GM21447 (cell line): ENCODE data around the gene SH3BGRL2.

ENCODE experiments used
- ATAC-seq: cut with Tn5 transposase; IDR thresholded peaks from one replicate; pipeline ENCODE4 v1.9.1; 2021; ENCODE audit not compliant: unreplicated experiment

SH3BGRL2 gene

GRCh38 chr6:79694623-79695343, 63.7 kb downstream of the SH3BGRL2 start:
- ATAC-seq, result no peak

- ATAC-seq, result no peak
Measured at GRCh38 chr6:79697430-79697829, 66.3 kb downstream of the SH3BGRL2 start.

GRCh38 chr6:79699606-79700005, 68.5 kb downstream of the SH3BGRL2 start:
- ATAC-seq, result no peak

GRCh38 chr6:79702691-79703090, 71.6 kb downstream of the SH3BGRL2 start:
- ATAC-seq, result no peak

GRCh38 chr6:79704200-79704599, 73.1 kb downstream of the SH3BGRL2 start:
- ATAC-seq, result no peak

- no peak for ATAC-seq
Measured at GRCh38 chr6:79705456-79705995, 74.4 kb downstream of the SH3BGRL2 start.

- ATAC-seq, result no peak
Measured at GRCh38 chr6:79706527-79706926, 75.4 kb downstream of the SH3BGRL2 start.

GRCh38 chr6:79707621-79708020, 76.5 kb downstream of the SH3BGRL2 start:
- no peak for ATAC-seq

GRCh38 chr6:79708095-79708791, 77.1 kb downstream of the SH3BGRL2 start:
- no peak for ATAC-seq

- no peak for ATAC-seq
Measured at GRCh38 chr6:79710127-79710526, 79.0 kb downstream of the SH3BGRL2 start.

- ATAC-seq, result no peak
Measured at GRCh38 chr6:79711167-79711566, 80.0 kb downstream of the SH3BGRL2 start.

GRCh38 chr6:79712144-79712543, 81.0 kb downstream of the SH3BGRL2 start:
- ATAC-seq, result no peak

- no peak for ATAC-seq
Measured at GRCh38 chr6:79712616-79713135, 81.5 kb downstream of the SH3BGRL2 start.

GRCh38 chr6:79713701-79714322, 82.7 kb downstream of the SH3BGRL2 start:
- peak; percentile 64 for ATAC-seq

- no peak for ATAC-seq
Measured at GRCh38 chr6:79717989-79718388, 86.9 kb downstream of the SH3BGRL2 start.

GRCh38 chr6:79718509-79719247, 87.5 kb downstream of the SH3BGRL2 start:
- no peak for ATAC-seq

GRCh38 chr6:79719248-79719960, 88.3 kb downstream of the SH3BGRL2 start:
- ATAC-seq, result no peak

- ATAC-seq, result no peak
Measured at GRCh38 chr6:79724816-79725215, 93.7 kb downstream of the SH3BGRL2 start.

GRCh38 chr6:79731471-79731870, 100.3 kb downstream of the SH3BGRL2 start:
- ATAC-seq, result no peak

- ATAC-seq, result no peak
Measured at GRCh38 chr6:79733388-79733787, 102.3 kb downstream of the SH3BGRL2 start.
